Omental fat pad (tissue), 4 donors: ENCODE results near the gene GSTCD. TPM values are rescaled to one million over a fixed set of nuclear protein-coding genes. Genes with fewer than 3 reads are reported as not detected.

ENCODE experiments used
- ATAC-seq: fragments of 150-250 bp; one replicate; pipeline ENCODE4 v1.9.1; 2016; ENCODE audit warnings: mild to moderate bottlenecking, moderate library complexity; ENCODE audit not compliant: low FRiP score
- DNase-seq: peaks from one replicate; pipeline ENCODE4 v3.0.0-alpha.2; 2019; ENCODE audit warnings: low spot score
- CTCF ChIP-seq, 3 donors: fragments of 450-650 bp; IDR thresholded peaks; one replicate each; pipeline ENCODE4 v1.5.1; 2016 to 2017; ENCODE audit warnings: antibody characterized with exemption in 3 of 3, mild to moderate bottlenecking in 3 of 3, moderate library complexity in 2 of 3
- total RNA-seq, 4 donors: library from RNA; depleted of rRNA; stranded (reverse); fragments of >200 nt; gene quantifications; one replicate each; pipeline ENCODE4 v1.1.0, GENCODE V29; 2016

The GSTCD gene
- total RNA-seq, 4 donors from 2014 or later: 6.0 to 13.2 (median 7.5) TPM

DNA sequence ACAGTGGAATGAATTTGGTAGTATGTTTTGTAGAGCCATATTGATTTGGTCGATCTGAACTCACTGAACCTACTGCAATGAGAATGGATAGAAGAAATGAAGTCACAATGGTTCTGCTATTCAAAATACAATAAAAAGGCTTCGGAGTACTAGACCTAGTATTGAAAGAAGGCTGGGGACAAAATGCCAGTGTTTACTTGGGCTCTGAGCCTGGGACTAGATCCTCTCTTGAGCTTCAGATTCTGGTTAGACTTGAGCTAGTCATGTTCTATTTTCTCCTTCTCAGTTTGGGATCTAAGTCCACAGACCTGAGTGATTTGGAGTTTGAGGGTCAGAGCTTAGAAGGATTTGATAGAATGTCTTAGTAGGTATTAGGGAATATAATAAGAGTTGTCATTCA is 10.0 kb upstream of the GSTCD start:
- DNase-seq (no peak), ATAC-seq (no peak)
- TF ChIP-seq CTCF (IDR thresholded peaks at IDR 0.05): no peak

GRCh38 chr4:105707782-105708180 is 803 bp upstream of the GSTCD start:
- ATAC-seq: no peak
- DNase-seq: no peak
- no peak for TF ChIP-seq CTCF (IDR thresholded peaks at IDR 0.05)

DNA sequence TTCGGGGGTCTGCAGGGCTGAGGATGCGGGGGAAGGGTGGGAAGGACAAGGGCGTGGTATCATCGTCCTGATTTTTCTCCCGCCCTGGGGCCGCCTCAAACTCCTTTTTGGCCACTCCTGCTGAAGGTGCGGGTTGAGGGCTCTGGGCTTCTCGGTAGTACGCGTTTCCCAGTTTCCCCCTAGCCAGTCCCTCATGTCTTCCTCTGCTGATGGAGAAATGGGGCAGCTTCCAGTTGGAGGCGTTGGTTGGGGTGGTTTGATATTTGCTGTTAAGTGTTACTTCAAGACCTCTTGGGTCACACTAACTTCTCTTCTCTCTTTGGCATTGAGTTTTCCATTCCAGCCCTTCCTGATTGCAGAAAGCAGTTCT is 482 bp downstream of the GSTCD start:
- peak; percentile 61 for ATAC-seq
- DNase-seq: no peak

GRCh38 chr4:105710012-105710600 is 1.5 kb downstream of the GSTCD start:
- DNase-seq: no peak
- no peak for ATAC-seq
- no peak for TF ChIP-seq CTCF (IDR thresholded peaks at IDR 0.05)

More for the DNA sequence above, 482 bp downstream of the GSTCD start:
- TF ChIP-seq CTCF (IDR thresholded peaks at IDR 0.05): no peak

- ATAC-seq: no peak
- TF ChIP-seq CTCF (IDR thresholded peaks at IDR 0.05): no peak
- no peak for DNase-seq
These were observed 2.1 kb downstream of the GSTCD start for GRCh38 chr4:105710678-105711077.

DNA sequence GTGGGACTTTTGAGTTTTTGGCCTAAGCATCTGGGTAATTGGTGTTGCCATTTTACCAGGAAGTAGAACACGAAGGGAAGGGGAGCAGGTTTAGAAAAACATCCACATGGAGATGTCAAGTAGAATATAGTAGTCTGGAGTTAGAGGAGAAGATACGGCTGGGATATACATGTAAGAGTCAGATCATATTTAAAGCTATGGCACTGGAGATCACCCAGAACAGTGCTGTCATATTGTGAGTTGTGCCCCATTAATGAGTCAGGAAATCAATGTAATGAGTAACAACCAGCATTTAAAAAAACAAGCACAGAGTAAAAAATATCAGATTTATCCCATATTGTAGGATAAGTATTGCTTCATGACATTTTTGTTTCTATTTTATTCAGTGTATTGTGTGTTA is 4.2 kb downstream of the GSTCD start:
- ATAC-seq (no peak), DNase-seq (no peak)
- TF ChIP-seq CTCF (IDR thresholded peaks at IDR 0.05): no peak

DNA sequence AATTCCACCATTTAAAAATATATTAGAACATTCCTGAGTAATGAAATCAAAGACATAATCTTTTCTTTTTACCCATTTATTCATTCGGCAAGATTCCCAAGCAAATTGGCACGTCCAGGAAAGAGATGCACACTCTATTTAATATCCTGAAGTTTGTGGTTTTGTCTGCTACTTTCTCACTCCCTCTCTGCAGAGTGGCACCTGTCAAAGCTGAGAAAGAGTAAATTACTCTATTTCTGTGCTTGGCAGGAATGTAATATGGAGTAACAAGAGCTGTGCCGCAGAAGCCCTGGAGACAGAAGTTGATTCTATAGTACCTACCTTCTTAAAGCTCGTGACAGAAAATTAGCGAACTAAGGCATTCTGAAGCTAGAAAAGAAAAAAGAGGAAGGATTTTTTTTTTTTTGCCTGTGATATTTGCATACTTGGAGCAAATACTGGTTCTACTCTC is 5.5 kb downstream of the GSTCD start:
- DNase-seq (no peak), ATAC-seq (no peak)
- no peak for TF ChIP-seq CTCF (IDR thresholded peaks at IDR 0.05)
